COLO668 (cell line): ENCODE data around the gene DNAJB4.
"Not testable (repeated sequence)": the region's sequence is repeated elsewhere in the genome, so short reads cannot be mapped to it uniquely, and the experiment has no call there.

Experiments used
- DNase-seq: peaks from one replicate; lab custom pipeline; 2025; ENCODE audit not compliant: unreplicated experiment; lab: John Stamatoyannopoulos, UW

Gene DNAJB4

GRCh38 chr1:77990629-77991204 is 14.0 kb upstream of the DNAJB4 start:
- DNase-seq: no peak

- DNase-seq: no peak
Observed at GRCh38 chr1:77991638-77992037, 13.1 kb upstream of the DNAJB4 start.

DNA sequence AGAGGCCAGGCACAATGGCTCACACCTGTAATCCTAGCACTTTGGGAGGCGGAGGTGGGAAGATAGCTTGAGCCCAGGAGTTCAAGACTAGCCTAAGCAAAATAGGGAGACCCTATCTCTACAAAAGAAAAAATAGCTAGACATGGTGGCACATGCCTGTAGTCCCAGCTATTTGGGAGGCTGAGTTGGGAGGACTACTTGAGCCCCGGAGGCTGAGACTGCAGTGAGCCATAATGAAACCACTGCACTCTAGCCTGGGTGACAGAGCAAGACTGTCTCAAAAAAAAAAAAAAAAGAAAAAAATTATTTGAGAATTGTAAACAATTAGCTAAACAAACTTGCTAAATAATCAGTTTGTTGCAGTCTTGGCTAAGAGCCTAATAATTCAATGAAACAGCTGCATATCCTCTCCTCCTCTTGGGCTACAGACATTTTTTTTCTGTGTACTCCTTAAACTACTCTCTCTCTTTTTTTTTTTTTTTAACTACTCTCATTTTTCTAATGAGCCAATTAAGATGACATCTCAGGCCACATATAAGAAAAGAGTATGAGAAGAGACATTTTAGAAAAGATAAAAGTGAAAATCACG is 10.5 kb upstream of the DNAJB4 start:
- no peak for DNase-seq

DNA sequence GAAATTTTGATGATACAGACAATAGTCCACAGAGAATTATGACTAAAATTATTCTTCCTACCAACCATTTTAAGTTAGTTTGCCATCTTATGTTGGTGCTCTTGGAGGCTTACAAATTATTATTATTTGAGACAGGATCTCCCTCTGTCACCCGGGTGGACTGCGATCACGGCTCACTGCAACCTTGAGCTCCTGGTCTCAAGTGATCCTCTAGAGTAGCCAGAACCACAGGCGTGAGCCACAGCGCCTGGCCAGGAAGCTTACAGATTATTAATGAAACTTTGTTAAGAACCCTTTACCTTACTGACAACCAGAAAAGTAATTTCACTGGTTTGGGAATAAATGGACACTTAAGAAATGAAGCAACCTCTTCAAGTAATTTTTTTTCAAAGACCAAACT is 8.0 kb upstream of the DNAJB4 start:
- DNase-seq: no peak

DNA sequence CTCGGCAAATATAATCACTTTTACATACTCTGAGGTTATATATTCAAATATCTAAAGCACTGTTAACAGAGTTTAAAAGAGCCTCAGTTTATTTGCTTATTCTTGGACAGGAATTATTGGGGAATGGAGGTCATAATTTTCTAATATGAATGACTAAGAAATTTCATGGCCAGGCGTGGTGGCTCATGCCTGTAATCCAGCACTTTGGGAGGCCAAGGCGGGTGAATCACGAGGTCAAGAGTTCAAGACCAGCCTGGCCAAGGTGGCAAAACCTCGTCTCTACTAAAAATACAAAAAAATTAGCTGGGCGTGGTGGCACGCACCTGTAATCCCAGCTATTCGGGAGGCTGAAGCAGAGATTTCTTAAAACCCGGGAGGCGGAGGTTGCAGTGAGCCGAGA is 4.2 kb upstream of the DNAJB4 start:
- DNase-seq: not testable (repeated sequence)

DNA sequence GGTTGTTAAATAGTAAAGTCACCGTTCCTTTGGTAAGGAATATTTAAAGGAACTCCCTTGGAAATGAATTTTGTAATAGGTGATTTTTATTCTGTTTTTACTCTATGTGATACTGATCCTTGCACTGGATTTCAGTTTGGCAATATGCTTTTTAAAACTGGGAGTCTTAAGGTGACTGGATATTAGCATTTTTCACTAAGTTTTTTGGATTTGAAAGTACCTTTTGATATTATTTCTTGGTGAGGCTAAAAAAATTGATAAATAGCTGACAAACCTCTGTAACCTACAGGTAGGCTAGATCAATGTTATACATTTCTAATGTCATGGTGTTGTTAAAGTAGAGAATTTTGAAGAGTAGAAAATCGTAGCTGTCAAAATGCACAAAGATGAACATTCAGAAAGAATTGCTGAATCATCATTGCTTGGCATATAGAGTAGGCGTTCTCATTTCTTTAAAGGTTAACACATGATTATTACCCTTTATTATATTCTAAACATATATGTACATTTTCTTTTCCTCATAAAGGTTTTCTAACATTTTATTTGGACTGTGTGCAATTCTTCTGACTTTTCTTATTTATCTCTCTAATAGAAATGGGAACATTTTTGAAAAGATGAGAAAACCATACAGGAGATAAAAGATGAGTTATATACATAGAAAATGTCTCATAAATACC is 1.5 kb upstream of the DNAJB4 start:
- DNase-seq: no peak

- no peak for DNase-seq
Observed at GRCh38 chr1:78003882-78004718, 639 bp upstream of the DNAJB4 start.

GRCh38 chr1:78005448-78005722 is 646 bp downstream of the DNAJB4 start:
- no peak for DNase-seq

- no peak for DNase-seq
Observed at GRCh38 chr1:78005755-78006154, 1.0 kb downstream of the DNAJB4 start.

GRCh38 chr1:78006521-78006920 is 1.8 kb downstream of the DNAJB4 start:
- DNase-seq: no peak

GRCh38 chr1:78007677-78008341 is 3.1 kb downstream of the DNAJB4 start:
- DNase-seq: no peak

GRCh38 chr1:78009276-78009675 is 4.5 kb downstream of the DNAJB4 start:
- DNase-seq: no peak

- DNase-seq: no peak
Observed at GRCh38 chr1:78009836-78010235, 5.1 kb downstream of the DNAJB4 start.

GRCh38 chr1:78011050-78011449 is 6.3 kb downstream of the DNAJB4 start:
- DNase-seq: no peak

DNA sequence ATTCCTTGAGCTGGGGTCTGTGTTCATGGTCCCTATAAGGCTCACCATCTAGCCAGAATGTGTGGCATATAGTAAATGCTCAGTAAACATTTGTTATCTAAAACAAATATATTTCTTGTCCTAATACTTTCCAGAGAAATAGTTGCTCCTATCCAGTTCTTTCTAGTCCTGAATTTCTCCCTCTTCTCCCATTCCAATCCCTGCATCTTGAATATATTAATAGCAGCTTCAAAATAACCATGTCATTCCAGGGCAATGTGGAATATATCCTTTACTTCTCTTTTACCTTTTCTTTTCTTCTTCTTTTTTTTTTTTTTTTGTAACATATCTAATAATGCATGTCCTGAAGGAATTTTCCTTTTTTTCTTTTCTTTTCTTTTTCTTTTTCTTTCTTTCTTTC is 10.4 kb downstream of the DNAJB4 start:
- DNase-seq: no peak

- no peak for DNase-seq
Observed at GRCh38 chr1:78019024-78019423, 14.3 kb downstream of the DNAJB4 start.

- not testable (repeated sequence) for DNase-seq
Observed at GRCh38 chr1:78021134-78021533, 16.4 kb downstream of the DNAJB4 start.

- DNase-seq: no peak
Observed at GRCh38 chr1:78029793-78030192, 25.1 kb downstream of the DNAJB4 start.

DNA sequence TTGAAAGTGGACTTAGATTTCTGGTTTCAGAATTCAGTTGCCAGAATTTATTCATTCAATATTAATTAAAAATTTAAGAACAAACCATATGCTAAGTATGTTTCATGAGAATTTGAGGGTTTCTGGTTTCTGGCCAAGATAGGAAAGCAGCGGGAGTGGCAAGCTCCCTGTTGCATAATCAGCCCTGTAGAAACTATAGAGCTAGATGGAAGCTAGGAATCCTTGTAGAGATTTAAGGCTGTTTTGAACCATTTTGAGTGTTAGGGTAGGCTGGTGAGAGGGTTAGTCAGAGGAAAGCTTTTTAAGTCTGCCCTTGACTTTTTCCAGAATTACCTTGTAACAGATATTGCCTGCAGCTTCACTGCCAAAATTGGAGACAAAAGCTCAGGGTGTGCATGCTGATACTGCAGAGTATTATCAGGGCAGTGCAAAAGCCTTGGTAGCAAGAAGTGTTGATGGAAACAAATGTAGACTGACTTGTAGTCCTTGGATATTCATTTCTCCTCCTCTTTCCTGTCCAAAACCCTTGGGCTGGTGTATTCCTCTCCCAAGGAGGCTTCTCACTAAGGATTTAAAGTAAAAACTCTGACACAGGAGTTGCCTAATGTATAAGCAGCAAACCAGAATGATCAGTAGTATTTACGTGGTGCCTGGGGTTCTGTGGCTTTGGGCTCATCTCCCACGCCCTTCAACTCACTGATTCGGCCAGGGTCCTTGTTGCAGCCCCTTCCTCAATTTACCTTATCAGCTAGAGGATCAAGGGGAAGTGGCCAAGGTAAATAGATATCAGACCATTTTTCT is 28.5 kb downstream of the DNAJB4 start:
- DNase-seq: no peak

DNA sequence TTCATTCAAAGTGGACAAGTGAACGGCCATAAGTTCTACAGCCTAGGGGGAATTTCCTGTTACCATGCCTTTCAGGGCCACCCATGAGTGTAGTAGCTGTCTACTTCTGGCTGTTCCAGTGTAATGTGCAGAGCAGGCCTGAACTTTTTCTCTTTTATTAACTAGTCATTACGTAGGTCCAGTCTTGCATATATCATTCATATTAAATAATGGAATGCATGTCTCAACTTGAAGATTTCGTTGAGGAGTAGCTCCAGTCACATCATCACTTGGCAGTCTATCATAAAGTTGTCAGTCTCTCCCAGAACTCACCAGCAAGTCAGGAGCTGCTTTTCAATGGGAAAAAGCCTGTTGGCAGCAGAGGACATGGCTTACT is 29.0 kb downstream of the DNAJB4 start:
- no peak for DNase-seq

DNA sequence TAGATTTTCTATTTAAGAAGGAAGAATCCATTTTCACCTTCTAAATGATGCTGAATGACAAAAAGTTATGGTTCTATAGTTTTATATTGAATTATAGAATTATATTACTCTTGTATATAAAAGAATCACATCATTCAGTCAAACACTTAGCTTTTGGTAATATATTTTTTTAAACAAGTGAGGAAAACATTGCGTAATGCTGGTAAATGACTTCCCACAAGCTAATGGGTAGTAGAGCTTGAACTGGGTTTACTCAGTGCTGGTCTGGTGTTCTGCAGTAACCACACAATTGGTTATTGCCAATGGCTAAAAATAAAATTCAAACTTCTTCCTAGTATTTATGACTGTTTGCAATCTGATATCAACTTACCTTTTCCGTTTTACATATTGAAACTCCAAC is 30.4 kb downstream of the DNAJB4 start:
- DNase-seq: no peak
